Measurements from ENCODE around the gene ACCS.

Gene ACCS

GRCh38 chr11:44029977-44030911, 35.8 kb upstream of the ACCS start:
- Histone ChIP-seq H3K4me3 (ENCODE audit: insufficient read depth, low read length, poor library complexity, severe bottlenecking) (no peak overlapping the region), H3K79me2 (ENCODE audit: insufficient read depth, low read length) (no peaks in the 10 kb centered on the region), H3F3A (ENCODE audit: insufficient read depth) (no peaks in the 10 kb centered on the region), H3K27me3 (ENCODE audit: low read length) (no peaks in the 10 kb centered on the region), H3K9ac (ENCODE audit: low read length) (no peak overlapping the region), H3K9me2 (replicated peaks; ENCODE audit: insufficient read depth, low read length) (no peaks in the 10 kb centered on the region), H3K27ac (ENCODE audit: low read depth, low read length) (no peak overlapping the region), H3K36me3 (ENCODE audit: low read length) (no peaks in the 10 kb centered on the region), H3K4me2 (ENCODE audit: low read depth, low read length, poor library complexity, severe bottlenecking) (no peak overlapping the region), H4K20me1 (ENCODE audit: low read depth, low read length) (no peaks in the 10 kb centered on the region), H2AFZ (ENCODE audit: low read depth, low read length, severe bottlenecking) (no peak overlapping the region), H3K9me3 (ENCODE audit: insufficient read depth, low read length) (no peaks in the 10 kb centered on the region)
- TF ChIP-seq EZH2phosphoT487 (conservative IDR thresholded peaks at IDR 0.05; ENCODE audit: low read length), result no peak
- no peak for TF ChIP-seq CTCF (IDR thresholded peaks at IDR 0.05; ENCODE audit: insufficient read depth, low read length, poor library complexity, severe bottlenecking)

DNA sequence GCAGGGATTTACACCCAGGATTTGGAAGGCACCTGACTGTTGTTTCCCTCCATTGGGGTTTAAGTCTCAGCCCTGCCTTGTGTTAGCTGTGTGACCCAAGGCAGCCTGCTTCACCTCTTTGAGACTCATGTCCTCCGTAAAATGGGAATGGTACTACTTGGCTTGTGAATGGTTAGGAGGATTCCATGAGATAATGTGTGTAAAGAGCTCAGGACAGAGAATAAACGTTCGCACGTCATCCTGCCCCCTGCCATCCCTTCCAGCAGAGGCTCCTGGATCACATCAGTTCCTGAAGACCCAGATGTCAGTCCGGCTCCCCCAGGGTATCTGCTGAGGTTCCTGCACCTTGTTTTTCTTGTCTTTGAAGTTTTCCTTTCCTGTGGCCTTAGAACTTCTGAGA, 35.1 kb upstream of the ACCS start:
- Histone ChIP-seq H4K20me1 (ENCODE audit: low read depth, low read length) (no peaks in the 10 kb centered on the region), H3K36me3 (ENCODE audit: low read length) (no peaks in the 10 kb centered on the region), H2AFZ (ENCODE audit: low read depth, low read length, severe bottlenecking) (no peak overlapping the region), H3K9ac (ENCODE audit: low read length) (no peak overlapping the region), H3K4me2 (ENCODE audit: low read depth, low read length, poor library complexity, severe bottlenecking) (no peak overlapping the region), H3K4me3 (ENCODE audit: insufficient read depth, low read length, poor library complexity, severe bottlenecking) (no peak overlapping the region), H3K27ac (ENCODE audit: low read depth, low read length) (no peak overlapping the region), H3F3A (ENCODE audit: insufficient read depth) (no peaks in the 10 kb centered on the region), H3K79me2 (ENCODE audit: insufficient read depth, low read length) (no peaks in the 10 kb centered on the region), H3K9me3 (ENCODE audit: insufficient read depth, low read length) (no peaks in the 10 kb centered on the region), H3K9me2 (replicated peaks; ENCODE audit: insufficient read depth, low read length) (no peaks in the 10 kb centered on the region), H3K27me3 (ENCODE audit: low read length) (no peaks in the 10 kb centered on the region)
- TF ChIP-seq EZH2phosphoT487 (conservative IDR thresholded peaks at IDR 0.05; ENCODE audit: low read length), result no peak

- Histone ChIP-seq H3K79me2 (ENCODE audit: insufficient read depth, low read length) (no peaks in the 10 kb centered on the region), H3K9me2 (replicated peaks; ENCODE audit: insufficient read depth, low read length) (no peaks in the 10 kb centered on the region), H3K9me3 (ENCODE audit: insufficient read depth, low read length) (no peaks in the 10 kb centered on the region), H3K36me3 (ENCODE audit: low read length) (no peaks in the 10 kb centered on the region), H3K27ac (ENCODE audit: low read depth, low read length) (no peak overlapping the region), H3K4me3 (ENCODE audit: insufficient read depth, low read length, poor library complexity, severe bottlenecking) (no peak overlapping the region), H3K9ac (ENCODE audit: low read length) (no peak overlapping the region), H3K27me3 (ENCODE audit: low read length) (no peaks in the 10 kb centered on the region), H4K20me1 (ENCODE audit: low read depth, low read length) (no peaks in the 10 kb centered on the region), H2AFZ (ENCODE audit: low read depth, low read length, severe bottlenecking) (no peak overlapping the region), H3F3A (ENCODE audit: insufficient read depth) (no peaks in the 10 kb centered on the region), H3K4me2 (ENCODE audit: low read depth, low read length, poor library complexity, severe bottlenecking) (no peak overlapping the region)
- TF ChIP-seq EZH2phosphoT487 (conservative IDR thresholded peaks at IDR 0.05; ENCODE audit: low read length), result no peak
- TF ChIP-seq CTCF (IDR thresholded peaks at IDR 0.05; ENCODE audit: insufficient read depth, low read length, poor library complexity, severe bottlenecking), result no peak
Observed at GRCh38 chr11:44031549-44031948, 34.5 kb upstream of the ACCS start.

All from SU-DHL-6 (cell line).